HCT116 (cell line): ENCODE results near the gene SCN8A. TPM values are rescaled to one million over a fixed set of nuclear protein-coding genes. Genes with fewer than 3 reads are reported as not detected.

Source experiments
- ATAC-seq: fragments of 200-7000 bp; cut with Tn5 transposase; 2 replicates; pipeline ENCODE4 v1.9.1; 2020; ENCODE audit warnings: mild to moderate bottlenecking, moderate library complexity
- BruUV-seq: library from RNA; stranded (reverse); fragments of 400-500 nt; replicated peaks from 2 replicates; lab custom pipeline; 2021; lab: Mats Ljungman, UMichigan
- CTCF ChIA-PET: fragments of 300-600 bp; sonication (Branson Sonifier 250); formaldehyde crosslinking; loops from one replicate; lab custom pipeline; 2021; ENCODE audit warnings: antibody characterized with exemption; lab: Charles Lee
- POLR2A ChIA-PET: fragments of 300-600, 350-600 bp; sonication (Branson Sonifier 250); formaldehyde crosslinking; loops from one replicate; lab custom pipeline; 2021; ENCODE audit warnings: antibody characterized with exemption; lab: Charles Lee
- RAD21 ChIA-PET, 2 experiments: fragments of 300-600 bp; sonication (Branson Sonifier 250); formaldehyde crosslinking; loops; one replicate each; lab custom pipeline; 2023; ENCODE audit warnings: low total read pairs in 2 of 2; ENCODE audit not compliant: uncharacterized antibody in 2 of 2, unreplicated experiment in 2 of 2, low non-redundant PET in 1 of 2; lab: Charles Lee
- DNase-seq: peaks from one replicate; pipeline ENCODE4 v3.0.0-alpha.2; 2010; ENCODE audit warnings: low read depth, low spot score
- H2AFZ ChIP-seq: fragments of 200-600 bp; shearing (Covaris generic), sonication (generic); 2 replicates; pipeline ENCODE4 v1.6.1; 2017; ENCODE audit warnings: low read depth, mixed run types, mixed read lengths, antibody characterized with exemption, low read length; ENCODE audit not compliant: poor library complexity, severe bottlenecking
- H3K27ac ChIP-seq: 2 replicates; pipeline ENCODE4 v1.5.1; 2012; ENCODE audit warnings: low read depth, low read length
- H3K27me3 ChIP-seq: fragments of 200-600 bp; sonication (generic); 2 replicates; pipeline ENCODE4 v1.6.1; 2016; ENCODE audit warnings: mixed run types, low read length, mixed read lengths; ENCODE audit not compliant: insufficient read depth
- H3K36me3 ChIP-seq, 2 experiments: fragments of 200-500 bp in 1 of 2; fragments of 200-600 bp in 1 of 2; sonication (Bioruptor generic) in 1 of 2; sonication (generic) in 1 of 2; 2 replicates each; pipeline versions ENCODE4 v1.5.1 to v1.6.1; 2014 to 2016; ENCODE audit warnings: low read length in 2 of 2, inconsistent platforms in 1 of 2, mixed read lengths in 1 of 2, mixed run types in 1 of 2; ENCODE audit not compliant: insufficient read depth in 2 of 2, control insufficient read depth in 1 of 2
- H3K4me1 ChIP-seq, 2 experiments: fragments of 200-600 bp in 1 of 2; sonication (generic) in 1 of 2; 2 replicates each; pipeline versions ENCODE4 v1.5.1 to v1.6.1; 2012 to 2017; ENCODE audit warnings: low read length in 2 of 2, inconsistent platforms in 1 of 2, mild to moderate bottlenecking in 1 of 2, mixed read lengths in 1 of 2, mixed run types in 1 of 2, moderate library complexity in 1 of 2; ENCODE audit not compliant: insufficient read depth in 2 of 2, control insufficient read depth in 1 of 2
- H3K4me2 ChIP-seq: fragments of 200-600 bp; sonication (generic); 2 replicates; pipeline ENCODE4 v1.6.1; 2017; ENCODE audit warnings: mixed run types, low read length, mixed read lengths
- H3K4me3 ChIP-seq, 2 experiments: fragments of 200-600 bp in 1 of 2; sonication (generic) in 1 of 2; replicated peaks in 1 of 2; 2 replicates each; pipeline ENCODE4 v1.5.1; 2011 to 2016; ENCODE audit warnings: low read length in 2 of 2, control low read depth in 1 of 2, low read depth in 1 of 2, mild to moderate bottlenecking in 1 of 2, mixed read lengths in 1 of 2, mixed run types in 1 of 2
- H3K79me2 ChIP-seq: fragments of 200-600 bp; sonication (generic); 2 replicates; pipeline ENCODE4 v1.6.1; 2017; ENCODE audit warnings: mild to moderate bottlenecking, mixed run types, low read length, moderate library complexity, mixed read lengths; ENCODE audit not compliant: insufficient read depth
- H3K9ac ChIP-seq: fragments of 200-600 bp; sonication (generic); 2 replicates; pipeline ENCODE4 v1.6.1; 2016; ENCODE audit warnings: low read length, mixed read lengths
- H3K9me2 ChIP-seq: fragments of 200-600 bp; sonication (generic), shearing (Covaris generic); 2 replicates; pipeline ENCODE4 v1.6.1; 2017; ENCODE audit warnings: mixed run types, mild to moderate bottlenecking, moderate library complexity; ENCODE audit not compliant: insufficient read depth
- H3K9me3 ChIP-seq, 2 experiments: fragments of 200-500 bp in 1 of 2; fragments of 200-600 bp in 1 of 2; sonication (Bioruptor generic) in 1 of 2; sonication (generic) in 1 of 2; 2 replicates each; pipeline ENCODE4 v1.6.1; 2014 to 2017; ENCODE audit warnings: low read length in 2 of 2, mixed read lengths in 2 of 2, inconsistent platforms in 1 of 2, low read depth in 1 of 2, mild to moderate bottlenecking in 1 of 2, mixed run types in 1 of 2, moderate library complexity in 1 of 2; ENCODE audit not compliant: control insufficient read depth in 1 of 2, insufficient read depth in 1 of 2
- H4K20me1 ChIP-seq: fragments of 200-600 bp; sonication (generic), shearing (Covaris generic); 2 replicates; pipeline ENCODE4 v1.6.1; 2017; ENCODE audit warnings: mixed run types, mild to moderate bottlenecking, moderate library complexity; ENCODE audit not compliant: insufficient read depth
- CBX3 ChIP-seq: IDR thresholded peaks from 2 replicates; pipeline ENCODE4 v1.6.1; 2012; ENCODE audit warnings: low read depth
- CEBPB ChIP-seq: IDR thresholded peaks from 2 replicates; pipeline ENCODE4 v1.6.1; 2012; ENCODE audit warnings: low read depth
- ELF1 ChIP-seq: IDR thresholded peaks from 2 replicates; pipeline ENCODE4 v1.6.1; 2012; ENCODE audit warnings: low read depth, borderline replicate concordance
- EZH2 ChIP-seq: fragments of 200-600 bp; sonication (generic); IDR thresholded peaks from 2 replicates; pipeline ENCODE4 v1.6.1; 2017; ENCODE audit warnings: antibody characterized with exemption, mixed run types
- EZH2phosphoT487 ChIP-seq: fragments of 200-600 bp; IDR thresholded peaks from 2 replicates; pipeline ENCODE4 v1.6.1; 2018; ENCODE audit warnings: antibody characterized with exemption, borderline replicate concordance
- FOSL1 ChIP-seq: IDR thresholded peaks from 2 replicates; pipeline ENCODE4 v1.6.1; 2012; ENCODE audit warnings: low read depth
- JUND ChIP-seq: IDR thresholded peaks from 2 replicates; pipeline ENCODE4 v1.6.1; 2012
- POLR2A ChIP-seq: IDR thresholded peaks from 2 replicates; pipeline ENCODE4 v1.7.0; 2011; ENCODE audit warnings: borderline replicate concordance; ENCODE audit not compliant: insufficient read depth, insufficient read length; ENCODE audit errors: extremely low read depth
- RAD21 ChIP-seq: IDR thresholded peaks from 2 replicates; pipeline ENCODE4 v1.6.1; 2012; ENCODE audit warnings: low read depth, mild to moderate bottlenecking
- SP1 ChIP-seq: IDR thresholded peaks from 2 replicates; pipeline ENCODE4 v1.6.1; 2012; ENCODE audit warnings: low read depth
- TCF7L2 ChIP-seq: IDR thresholded peaks from 2 replicates; pipeline ENCODE4 v1.7.0; 2011; ENCODE audit warnings: borderline replicate concordance, inconsistent platforms; ENCODE audit not compliant: insufficient read depth, insufficient read length; ENCODE audit errors: extremely low read depth
- ZFX ChIP-seq: fragments of 450-650 bp; IDR thresholded peaks from 2 replicates; pipeline ENCODE4 v1.6.1; 2017
- ZNF274 ChIP-seq: fragments of 200-500 bp; sonication (Bioruptor generic); IDR thresholded peaks from 2 replicates; pipeline ENCODE4 v1.6.1; 2014; ENCODE audit warnings: mild to moderate bottlenecking, low read depth, low read length, inconsistent platforms
- intact Hi-C: fragments of 100-400 bp; cut with micrococcal nuclease; formaldehyde crosslinking; loops from 2 replicates; pipeline ENCODE4 v1.10.0; 2022
- total RNA-seq: library from RNA; stranded (reverse); gene quantifications from one replicate; pipeline ENCODE4 v1.2.1, GENCODE V29; 2021; ENCODE audit not compliant: unreplicated experiment
- TF ChIP-seq, protein P1 (sequence below), 3 experiments: fragments of 200-600 bp in 1 of 3; sonication (generic) in 1 of 3; IDR thresholded peaks in 2 of 3; conservative IDR thresholded peaks in 1 of 3; 2 replicates each; pipeline ENCODE4 v1.5.1; 2012 to 2017; ENCODE audit warnings: low read depth in 2 of 3, low read length in 2 of 3, antibody characterized with exemption in 1 of 3, borderline replicate concordance in 1 of 3, control low read depth in 1 of 3, mild to moderate bottlenecking in 1 of 3, mixed read lengths in 1 of 3, mixed run types in 1 of 3, moderate library complexity in 1 of 3; ENCODE audit not compliant: insufficient read depth in 1 of 3
- TF ChIP-seq, protein P2 (sequence below): IDR thresholded peaks from 2 replicates; pipeline ENCODE4 v1.6.1; 2012
- TF ChIP-seq, protein P3 (sequence below): IDR thresholded peaks from 2 replicates; pipeline ENCODE4 v1.6.1; 2012
- TF ChIP-seq, protein P4 (sequence below): IDR thresholded peaks from 2 replicates; pipeline ENCODE4 v1.6.1; 2011; ENCODE audit warnings: mild to moderate bottlenecking, low read length, moderate library complexity; ENCODE audit not compliant: insufficient replicate concordance; ENCODE audit errors: extremely low read depth

The SCN8A gene
- total RNA-seq, 1 experiment from 2014 or later: 7.1 TPM

GRCh38 chr12:51669271-51669670 lies 78.2 kb downstream of the SCN8A start:
- Histone ChIP-seq H3K27ac (no peak overlapping the region), H4K20me1 (no peaks in the 10 kb centered on the region), H3K4me3 (no peak overlapping the region), H3K79me2 (no peaks in the 10 kb centered on the region), H3K4me2 (no peak overlapping the region), H3K9me3 (no peaks in the 10 kb centered on the region), H3K9ac (no peak overlapping the region), H3K9me2 (no peaks in the 10 kb centered on the region), H3K4me1 (no peaks in the 10 kb centered on the region), H3K36me3 (no peaks in the 10 kb centered on the region), H3K27me3 (no peaks in the 10 kb centered on the region), H2AFZ (no peak overlapping the region)
- RAD21 ChIA-PET: no interaction called here
- DNase-seq (no peak), ATAC-seq (no peak)
- BruUV-seq: no TSS peak
- POLR2A ChIA-PET: no interaction called here
- TF ChIP-seq POLR2A: no peak
- no peak for TF ChIP-seq JUND
- no peak for TF ChIP-seq EZH2phosphoT487
- TF ChIP-seq ZFX: no peak
- no peak for TF ChIP-seq FOSL1
- TF ChIP-seq, protein P1, sequence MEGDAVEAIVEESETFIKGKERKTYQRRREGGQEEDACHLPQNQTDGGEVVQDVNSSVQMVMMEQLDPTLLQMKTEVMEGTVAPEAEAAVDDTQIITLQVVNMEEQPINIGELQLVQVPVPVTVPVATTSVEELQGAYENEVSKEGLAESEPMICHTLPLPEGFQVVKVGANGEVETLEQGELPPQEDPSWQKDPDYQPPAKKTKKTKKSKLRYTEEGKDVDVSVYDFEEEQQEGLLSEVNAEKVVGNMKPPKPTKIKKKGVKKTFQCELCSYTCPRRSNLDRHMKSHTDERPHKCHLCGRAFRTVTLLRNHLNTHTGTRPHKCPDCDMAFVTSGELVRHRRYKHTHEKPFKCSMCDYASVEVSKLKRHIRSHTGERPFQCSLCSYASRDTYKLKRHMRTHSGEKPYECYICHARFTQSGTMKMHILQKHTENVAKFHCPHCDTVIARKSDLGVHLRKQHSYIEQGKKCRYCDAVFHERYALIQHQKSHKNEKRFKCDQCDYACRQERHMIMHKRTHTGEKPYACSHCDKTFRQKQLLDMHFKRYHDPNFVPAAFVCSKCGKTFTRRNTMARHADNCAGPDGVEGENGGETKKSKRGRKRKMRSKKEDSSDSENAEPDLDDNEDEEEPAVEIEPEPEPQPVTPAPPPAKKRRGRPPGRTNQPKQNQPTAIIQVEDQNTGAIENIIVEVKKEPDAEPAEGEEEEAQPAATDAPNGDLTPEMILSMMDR (IDR thresholded peaks at IDR 0.05 in 2 of 3, conservative IDR thresholded peaks at IDR 0.05 in 1 of 3; ENCODE audit: borderline replicate concordance in 1 of 3, insufficient read depth in 1 of 3, low read depth in 2 of 3, low read length in 2 of 3): no peak
- no peak for TF ChIP-seq ELF1
- TF ChIP-seq CBX3: no peak
- no peak for TF ChIP-seq CEBPB
- no peak for TF ChIP-seq SP1
- no peak for TF ChIP-seq ZNF274
- CTCF ChIA-PET: no interaction called here
- intact Hi-C loops: no loop called here

GRCh38 chr12:51669996-51670395 lies 79.0 kb downstream of the SCN8A start:
- DNase-seq (no peak), ATAC-seq (no peak)
- H3K9me3 ChIP-seq: no peaks in the 10 kb centered on the region
- no peaks in the 10 kb centered on the region for H3K4me1 ChIP-seq
- no peaks in the 10 kb centered on the region for H3K36me3 ChIP-seq
- no peak overlapping the region for H3K27ac ChIP-seq
- RAD21 ChIA-PET: no interaction called here
- intact Hi-C loops: loop anchor here (10.0 kb wide), 1 partner anchor 135 kb away; no protein-coding TSS in a partner anchor
- H3K27me3 ChIP-seq: no peaks in the 10 kb centered on the region
- CTCF ChIA-PET: no interaction called here
- H3K9me2 ChIP-seq: no peaks in the 10 kb centered on the region
- H2AFZ ChIP-seq: no peak overlapping the region
- H4K20me1 ChIP-seq: no peaks in the 10 kb centered on the region
- H3K9ac ChIP-seq: no peak overlapping the region
- H3K79me2 ChIP-seq: no peaks in the 10 kb centered on the region
- H3K4me3 ChIP-seq: no peak overlapping the region
- POLR2A ChIA-PET: no interaction called here
- H3K4me2 ChIP-seq: no peak overlapping the region
- BruUV-seq: no TSS peak
- TF ChIP-seq ZFX: no peak
- no peak for TF ChIP-seq EZH2phosphoT487
- TF ChIP-seq SP1: no peak
- TF ChIP-seq POLR2A: no peak
- no peak for TF ChIP-seq CEBPB
- TF ChIP-seq, protein P2, sequence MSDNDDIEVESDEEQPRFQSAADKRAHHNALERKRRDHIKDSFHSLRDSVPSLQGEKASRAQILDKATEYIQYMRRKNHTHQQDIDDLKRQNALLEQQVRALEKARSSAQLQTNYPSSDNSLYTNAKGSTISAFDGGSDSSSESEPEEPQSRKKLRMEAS: no peak
- TF ChIP-seq, protein P3, sequence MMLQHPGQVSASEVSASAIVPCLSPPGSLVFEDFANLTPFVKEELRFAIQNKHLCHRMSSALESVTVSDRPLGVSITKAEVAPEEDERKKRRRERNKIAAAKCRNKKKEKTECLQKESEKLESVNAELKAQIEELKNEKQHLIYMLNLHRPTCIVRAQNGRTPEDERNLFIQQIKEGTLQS: no peak
- no peak for TF ChIP-seq CBX3
- TF ChIP-seq JUND: no peak
- TF ChIP-seq ELF1: no peak
- TF ChIP-seq, protein P4, sequence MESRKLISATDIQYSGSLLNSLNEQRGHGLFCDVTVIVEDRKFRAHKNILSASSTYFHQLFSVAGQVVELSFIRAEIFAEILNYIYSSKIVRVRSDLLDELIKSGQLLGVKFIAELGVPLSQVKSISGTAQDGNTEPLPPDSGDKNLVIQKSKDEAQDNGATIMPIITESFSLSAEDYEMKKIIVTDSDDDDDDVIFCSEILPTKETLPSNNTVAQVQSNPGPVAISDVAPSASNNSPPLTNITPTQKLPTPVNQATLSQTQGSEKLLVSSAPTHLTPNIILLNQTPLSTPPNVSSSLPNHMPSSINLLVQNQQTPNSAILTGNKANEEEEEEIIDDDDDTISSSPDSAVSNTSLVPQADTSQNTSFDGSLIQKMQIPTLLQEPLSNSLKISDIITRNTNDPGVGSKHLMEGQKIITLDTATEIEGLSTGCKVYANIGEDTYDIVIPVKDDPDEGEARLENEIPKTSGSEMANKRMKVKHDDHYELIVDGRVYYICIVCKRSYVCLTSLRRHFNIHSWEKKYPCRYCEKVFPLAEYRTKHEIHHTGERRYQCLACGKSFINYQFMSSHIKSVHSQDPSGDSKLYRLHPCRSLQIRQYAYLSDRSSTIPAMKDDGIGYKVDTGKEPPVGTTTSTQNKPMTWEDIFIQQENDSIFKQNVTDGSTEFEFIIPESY: no peak
- TF ChIP-seq RAD21: no peak
- no peak for TF ChIP-seq TCF7L2
- no peak for TF ChIP-seq ZNF274
- no peak for TF ChIP-seq EZH2
